CD14-positive monocyte (primary cell): Measurements from ENCODE around the gene TMEM140. TPM values are rescaled to one million over a fixed set of nuclear protein-coding genes. Genes with fewer than 3 reads are reported as not detected.

Source experiments
- DNase-seq, 3 donors: peaks; one replicate each; pipeline ENCODE4 v3.0.0-alpha.2; 2011 to 2022
- H2AFZ ChIP-seq: 2 replicates; pipeline ENCODE4 v1.6.0; 2012; ENCODE audit warnings: mild to moderate bottlenecking, low read depth, low read length, inconsistent platforms; ENCODE audit not compliant: insufficient read depth, poor library complexity, severe bottlenecking
- H3K27ac ChIP-seq, 2 donors: 1 replicate in 1 of 2; 2 replicates in 1 of 2; pipeline ENCODE4 v1.5.1; 2012 to 2013; ENCODE audit warnings: low read length in 2 of 2, control low read depth in 1 of 2, inconsistent platforms in 1 of 2, low read depth in 1 of 2, mild to moderate bottlenecking in 1 of 2
- H3K27me3 ChIP-seq, 2 donors: one replicate each; pipeline versions ENCODE4 v1.6.0 to v1.6.1; 2011 to 2013; ENCODE audit warnings: low read length in 2 of 2; ENCODE audit not compliant: control insufficient read depth in 2 of 2, insufficient read depth in 2 of 2
- H3K36me3 ChIP-seq, 2 donors: replicated peaks in 1 of 2; 1 replicate in 1 of 2; 2 replicates in 1 of 2; pipeline versions ENCODE4 v1.5.1 to v1.6.1; 2012 to 2013; ENCODE audit warnings: low read length in 2 of 2, control low read depth in 1 of 2, inconsistent platforms in 1 of 2, mild to moderate bottlenecking in 1 of 2; ENCODE audit not compliant: insufficient read depth in 2 of 2, control insufficient read depth in 1 of 2
- H3K4me1 ChIP-seq, 2 donors: 1 replicate in 1 of 2; 2 replicates in 1 of 2; pipeline versions ENCODE4 v1.5.1 to v1.6.1; 2012 to 2013; ENCODE audit warnings: low read length in 2 of 2, control low read depth in 1 of 2, inconsistent platforms in 1 of 2, mild to moderate bottlenecking in 1 of 2, moderate library complexity in 1 of 2; ENCODE audit not compliant: insufficient read depth in 2 of 2, control insufficient read depth in 1 of 2
- H3K4me2 ChIP-seq: replicated peaks from 2 replicates; pipeline ENCODE3; 2012; ENCODE audit warnings: low read length, moderate library complexity, mild to moderate bottlenecking; ENCODE audit not compliant: poor library complexity, severe bottlenecking; ENCODE audit errors: extremely low read depth
- H3K4me3 ChIP-seq, 3 experiments: fragments of 200-600 bp in 1 of 3; sonication (generic) in 1 of 3; replicated peaks in 1 of 3; 1 replicate in 2 of 3; 2 replicates in 1 of 3; pipeline ENCODE4 v1.5.1; 2011 to 2013; ENCODE audit warnings: low read length in 3 of 3, mild to moderate bottlenecking in 3 of 3, control low read depth in 2 of 3, low read depth in 2 of 3, inconsistent platforms in 1 of 3, moderate library complexity in 1 of 3
- H3K79me2 ChIP-seq: 2 replicates; pipeline ENCODE4 v1.6.0; 2012; ENCODE audit warnings: mild to moderate bottlenecking, control low read depth, inconsistent platforms, low read length, moderate library complexity; ENCODE audit not compliant: insufficient read depth
- H3K9ac ChIP-seq: 2 replicates; pipeline ENCODE4 v1.6.0; 2017; ENCODE audit warnings: low read length, mild to moderate bottlenecking; ENCODE audit not compliant: insufficient read depth, poor library complexity, severe bottlenecking
- H3K9me3 ChIP-seq, 2 donors: replicated peaks in 1 of 2; 1 replicate in 1 of 2; 2 replicates in 1 of 2; pipeline versions ENCODE4 v1.5.1 to v1.6.1; 2012 to 2013; ENCODE audit warnings: low read length in 2 of 2, control low read depth in 1 of 2; ENCODE audit not compliant: control insufficient read depth in 1 of 2, insufficient read depth in 1 of 2
- H4K20me1 ChIP-seq: 2 replicates; pipeline ENCODE4 v1.6.0; 2012; ENCODE audit warnings: mild to moderate bottlenecking, low read length, control low read depth, moderate library complexity; ENCODE audit not compliant: insufficient read depth
- H3K27ac Mint-ChIP-seq, 7 donors: one replicate each; pipeline ENCODE4 v1.8.0; 2020; ENCODE audit warnings: mild to moderate bottlenecking in 7 of 7, mixed read lengths in 7 of 7, moderate library complexity in 6 of 7, inconsistent platforms in 2 of 7
- H3K27me3 Mint-ChIP-seq, 3 donors: one replicate each; pipeline ENCODE4 v1.8.0; 2021 to 2022; ENCODE audit warnings: low read depth in 3 of 3, mild to moderate bottlenecking in 3 of 3, mixed read lengths in 3 of 3, moderate library complexity in 3 of 3, inconsistent platforms in 1 of 3
- H3K36me3 Mint-ChIP-seq, 2 donors: one replicate each; pipeline ENCODE4 v1.8.0; 2020; ENCODE audit warnings: mixed read lengths in 2 of 2, inconsistent platforms in 1 of 2, mild to moderate bottlenecking in 1 of 2
- H3K4me1 Mint-ChIP-seq: one replicate; pipeline ENCODE4 v1.8.0; 2020; ENCODE audit warnings: mild to moderate bottlenecking, mixed read lengths
- H3K4me3 Mint-ChIP-seq, 2 donors: one replicate each; pipeline ENCODE4 v1.8.0; 2020; ENCODE audit warnings: mild to moderate bottlenecking in 2 of 2, mixed read lengths in 2 of 2, moderate library complexity in 1 of 2
- H3K9me3 Mint-ChIP-seq, 7 donors: one replicate each; pipeline ENCODE4 v1.8.0; 2020 to 2022; ENCODE audit warnings: mixed read lengths in 7 of 7, mild to moderate bottlenecking in 6 of 7, moderate library complexity in 6 of 7, inconsistent platforms in 2 of 7
- WGBS: methylation state at CpG from one replicate; pipeline ENCODE4 v1.1.5; 2013; ENCODE audit warnings: missing lambda C conversion rate; ENCODE audit not compliant: insufficient coverage; 5-methylcytosine and 5-hydroxymethylcytosine counted together
- intact Hi-C, 2 donors: fragments of 100-400 bp; cut with micrococcal nuclease; formaldehyde crosslinking; loops; one replicate each; pipeline versions ENCODE4 v1.15.0 to v1.15.1; 2023
- polyA plus RNA-seq, 3 donors: library from polyadenylated mRNA; depleted of rRNA in 1 of 3; unstranded in 2 of 3; stranded (reverse) in 1 of 3; fragments of 300-500 nt in 2 of 3; fragments of >200 nt in 1 of 3; fragmentation: Illumina TruSeq in 2 of 3; gene quantifications; 1 replicate in 2 of 3; 2 replicates in 1 of 3; pipeline ENCODE4 v1.2.3, GENCODE V29; 2012 to 2021
- TF ChIP-seq, protein P1 (sequence below): fragments of 200-600 bp; IDR thresholded peaks from one replicate; pipeline ENCODE4 v1.8.0; 2022; ENCODE audit warnings: antibody characterized with exemption, mild to moderate bottlenecking

Gene TMEM140
- polyA plus RNA-seq, 3 donors, result 2.9 to 14.7 (median 10.6) TPM

DNA sequence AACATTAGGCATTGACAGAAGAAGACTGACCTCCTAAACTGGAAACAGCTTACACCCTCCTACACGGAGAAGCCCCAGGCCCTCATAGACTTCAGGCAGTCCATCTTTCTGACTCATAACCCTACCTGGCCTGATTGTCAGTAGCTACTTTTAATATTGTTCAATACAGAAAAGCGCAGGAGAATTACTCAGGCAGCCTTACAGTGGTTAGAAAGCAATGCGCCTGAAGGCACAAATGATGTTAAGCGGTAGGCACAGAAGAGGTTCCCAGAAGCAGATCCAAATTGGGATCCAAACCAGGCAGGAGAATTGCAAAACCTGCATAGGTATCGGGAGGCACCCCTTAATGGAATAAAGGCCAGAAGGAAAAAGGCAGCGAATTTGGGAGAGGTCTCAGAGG is 28.1 kb downstream of the TMEM140 start:
- Histone ChIP-seq H3K9me3 (peaks cover 15% of the 10 kb centered on the region in 2 donors), H3K36me3 (peaks cover 0 to 6% of the 10 kb centered on the region in 2 donors), H3K9ac (no peak overlapping the region), H3K79me2 (no peaks in the 10 kb centered on the region), H3K4me3 (no peak overlapping the region), H4K20me1 (no peaks in the 10 kb centered on the region), H3K27me3 (no peaks in the 10 kb centered on the region), H3K4me2 (no peak overlapping the region), H3K27ac (no peak overlapping the region), H2AFZ (no peak overlapping the region), H3K4me1 (peaks cover 10 to 12% of the 10 kb centered on the region in 2 donors)
- TF ChIP-seq, protein P1, sequence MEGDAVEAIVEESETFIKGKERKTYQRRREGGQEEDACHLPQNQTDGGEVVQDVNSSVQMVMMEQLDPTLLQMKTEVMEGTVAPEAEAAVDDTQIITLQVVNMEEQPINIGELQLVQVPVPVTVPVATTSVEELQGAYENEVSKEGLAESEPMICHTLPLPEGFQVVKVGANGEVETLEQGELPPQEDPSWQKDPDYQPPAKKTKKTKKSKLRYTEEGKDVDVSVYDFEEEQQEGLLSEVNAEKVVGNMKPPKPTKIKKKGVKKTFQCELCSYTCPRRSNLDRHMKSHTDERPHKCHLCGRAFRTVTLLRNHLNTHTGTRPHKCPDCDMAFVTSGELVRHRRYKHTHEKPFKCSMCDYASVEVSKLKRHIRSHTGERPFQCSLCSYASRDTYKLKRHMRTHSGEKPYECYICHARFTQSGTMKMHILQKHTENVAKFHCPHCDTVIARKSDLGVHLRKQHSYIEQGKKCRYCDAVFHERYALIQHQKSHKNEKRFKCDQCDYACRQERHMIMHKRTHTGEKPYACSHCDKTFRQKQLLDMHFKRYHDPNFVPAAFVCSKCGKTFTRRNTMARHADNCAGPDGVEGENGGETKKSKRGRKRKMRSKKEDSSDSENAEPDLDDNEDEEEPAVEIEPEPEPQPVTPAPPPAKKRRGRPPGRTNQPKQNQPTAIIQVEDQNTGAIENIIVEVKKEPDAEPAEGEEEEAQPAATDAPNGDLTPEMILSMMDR, result no peak
- Mint-ChIP-seq H3K4me3 (no peak overlapping the region), H3K27ac (no peak overlapping the region), H3K36me3 (peaks cover 9% of the 10 kb centered on the region in 2 donors), H3K4me1 (peaks cover 11% of the 10 kb centered on the region), H3K9me3 (peaks cover 2 to 21% (median 15%) of the 10 kb centered on the region in 7 donors), H3K27me3 (peaks cover 0 to 2% (median 1%) of the 10 kb centered on the region in 3 donors)
- no peak for DNase-seq
- 96% methylated on average over 5 of the region's 6 CpGs for WGBS
- intact Hi-C loops, result no loop called here

DNA sequence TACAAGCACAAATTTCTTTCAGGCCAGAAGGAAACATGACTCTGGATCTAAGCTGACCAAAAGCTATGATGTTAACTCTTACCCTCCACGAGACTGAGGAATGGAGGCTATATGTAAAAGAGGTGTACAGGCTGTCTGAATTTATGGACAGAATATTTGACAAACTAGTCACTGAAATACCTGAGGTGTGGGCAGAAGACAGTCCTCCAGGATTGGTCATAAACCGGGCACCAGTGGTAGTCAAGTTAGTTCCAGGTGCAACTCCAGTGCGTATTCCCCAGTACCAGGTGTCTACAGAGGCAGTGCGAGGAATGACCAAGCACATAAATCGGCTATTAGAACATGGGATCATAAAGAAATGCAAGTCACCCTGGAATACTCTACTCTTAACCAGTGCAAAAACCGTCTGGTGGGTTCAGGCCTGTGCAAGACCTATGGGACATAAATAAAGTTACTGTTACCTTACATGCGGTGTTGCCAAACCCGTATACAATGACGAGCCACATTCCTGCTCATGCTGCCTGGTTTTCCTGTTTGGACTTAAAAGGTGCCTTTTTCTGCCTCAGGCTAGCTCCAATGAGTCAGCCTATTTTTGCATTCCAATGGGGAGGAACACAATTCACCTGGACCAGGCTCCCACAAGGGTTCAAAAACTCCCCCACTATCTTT is 29.3 kb downstream of the TMEM140 start:
- no peak overlapping the region for H3K27ac ChIP-seq
- Mint-ChIP-seq H3K4me3 (no peak overlapping the region), H3K36me3 (peaks cover 11 to 13% of the 10 kb centered on the region in 2 donors), H3K4me1 (peaks cover under 1% of the 10 kb centered on the region), H3K9me3 (peaks cover 12 to 34% (median 27%) of the 10 kb centered on the region in 7 donors), H3K27me3 (peaks cover 0 to 2% (median under 1%) of the 10 kb centered on the region in 3 donors), H3K27ac (no peak overlapping the region)
- no peak overlapping the region for H2AFZ ChIP-seq
- intact Hi-C loops, result no loop called here
- H3K4me1 ChIP-seq, result peaks cover 0 to under 1% of the 10 kb centered on the region in 2 donors
- H4K20me1 ChIP-seq, result no peaks in the 10 kb centered on the region
- no peaks in the 10 kb centered on the region for H3K79me2 ChIP-seq
- WGBS, result 94% methylated on average over 9 of the region's 9 CpGs
- peaks cover 23 to 28% of the 10 kb centered on the region in 2 donors for H3K9me3 ChIP-seq
- H3K4me2 ChIP-seq, result no peak overlapping the region
- H3K36me3 ChIP-seq, result peaks cover 0 to 13% of the 10 kb centered on the region in 2 donors
- TF ChIP-seq, protein P1, result no peak
- no peak for DNase-seq
- no peak overlapping the region for H3K9ac ChIP-seq
- H3K4me3 ChIP-seq, result no peak overlapping the region
- H3K27me3 ChIP-seq, result no peaks in the 10 kb centered on the region
